SK-N-SH (cell line): ENCODE measurements around the gene AADAT. TPM values are rescaled to one million over a fixed set of nuclear protein-coding genes. Genes with fewer than 3 reads are reported as not detected.

Source experiments
- CTCF ChIA-PET: fragments of 300-600, 350-600 bp; formaldehyde crosslinking; extraction: SDS; loops from one replicate; lab custom pipeline; 2021; lab: Yijun Ruan, JAX
- POLR2A ChIA-PET: fragments of 350-600 bp; sonication (Branson Sonifier 250); formaldehyde crosslinking; extraction: SDS; loops from one replicate; lab custom pipeline; 2020; ENCODE audit warnings: antibody characterized with exemption, inconsistent platforms; lab: Yijun Ruan, JAX
- DNase-seq: peaks from one replicate; pipeline ENCODE4 v3.0.0; 2012
- H2AFZ ChIP-seq: fragments of 200-600 bp; sonication (generic); 2 replicates; pipeline ENCODE4 v1.8.1; 2016; ENCODE audit warnings: antibody characterized with exemption, mild to moderate bottlenecking, low read depth
- H3F3A ChIP-seq: fragments of 200-600 bp; sonication (generic); replicated peaks from 2 replicates; pipeline ENCODE3; 2016; ENCODE audit warnings: antibody characterized with exemption, mild to moderate bottlenecking; ENCODE audit not compliant: insufficient read depth
- H3K27ac ChIP-seq, 2 experiments: fragments of 200-500 bp in 1 of 2; fragments of 200-600 bp in 1 of 2; sonication (Bioruptor generic) in 1 of 2; sonication (generic), shearing (Covaris generic) in 1 of 2; 2 replicates each; pipeline versions ENCODE4 v1.5.1 to v1.6.1; 2014 to 2016; ENCODE audit warnings: low read depth in 2 of 2, inconsistent platforms in 1 of 2, low read length in 1 of 2, mild to moderate bottlenecking in 1 of 2, mixed read lengths in 1 of 2
- H3K27me3 ChIP-seq: fragments of 200-600 bp; sonication (generic), shearing (Covaris generic); 2 replicates; pipeline ENCODE4 v1.6.1; 2016; ENCODE audit warnings: mixed run types; ENCODE audit not compliant: insufficient read depth
- H3K36me3 ChIP-seq, 2 experiments: fragments of 200-500 bp in 1 of 2; fragments of 200-600 bp in 1 of 2; sonication (Bioruptor generic) in 1 of 2; sonication (generic) in 1 of 2; replicated peaks in 1 of 2; 2 replicates each; pipeline versions ENCODE3 to v1.5.1; 2014 to 2016; ENCODE audit warnings: low read length in 1 of 2, mild to moderate bottlenecking in 1 of 2; ENCODE audit not compliant: insufficient read depth in 2 of 2, control insufficient read depth in 1 of 2
- H3K4me1 ChIP-seq, 2 experiments: fragments of 200-500 bp in 1 of 2; fragments of 200-600 bp in 1 of 2; sonication (Bioruptor generic) in 1 of 2; sonication (generic), shearing (Covaris generic) in 1 of 2; 2 replicates each; pipeline versions ENCODE4 v1.5.1 to v1.6.1; 2014 to 2016; ENCODE audit warnings: low read depth in 1 of 2, low read length in 1 of 2, mixed run types in 1 of 2; ENCODE audit not compliant: insufficient read depth in 2 of 2, control insufficient read depth in 1 of 2
- H3K4me2 ChIP-seq: fragments of 200-600 bp; sonication (generic), shearing (Covaris generic); 2 replicates; pipeline ENCODE4 v1.6.1; 2017; ENCODE audit warnings: mixed run types
- H3K4me3 ChIP-seq, 2 experiments: fragments of 200-500 bp in 1 of 2; fragments of 200-600 bp in 1 of 2; sonication (Bioruptor generic) in 1 of 2; sonication (generic), shearing (Covaris generic) in 1 of 2; 2 replicates each; pipeline versions ENCODE4 v1.5.1 to v1.8.1; 2014 to 2016; ENCODE audit warnings: low read depth in 2 of 2, inconsistent platforms in 1 of 2, low read length in 1 of 2, mild to moderate bottlenecking in 1 of 2, mixed read lengths in 1 of 2, moderate library complexity in 1 of 2
- H3K79me2 ChIP-seq: fragments of 200-600 bp; sonication (generic); 2 replicates; pipeline ENCODE4 v1.8.1; 2017; ENCODE audit warnings: mild to moderate bottlenecking; ENCODE audit not compliant: insufficient read depth
- H3K9ac ChIP-seq: fragments of 200-600 bp; sonication (generic); 2 replicates; pipeline ENCODE4 v1.6.1; 2017; ENCODE audit warnings: mixed run types
- H3K9me2 ChIP-seq: fragments of 200-600 bp; sonication (generic); 2 replicates; pipeline ENCODE4 v1.6.1; 2017; ENCODE audit warnings: mixed run types
- H3K9me3 ChIP-seq: fragments of 200-600 bp; sonication (generic); 2 replicates; pipeline ENCODE4 v1.6.1; 2017; ENCODE audit warnings: mixed run types, mild to moderate bottlenecking, moderate library complexity
- H4K20me1 ChIP-seq: fragments of 200-600 bp; sonication (generic); 2 replicates; pipeline ENCODE4 v1.6.1; 2017; ENCODE audit warnings: mild to moderate bottlenecking, mixed run types; ENCODE audit not compliant: insufficient read depth
- ELF1 ChIP-seq: IDR thresholded peaks from 2 replicates; pipeline ENCODE4 v1.4.0; 2012
- EP300 ChIP-seq, 2 experiments: IDR thresholded peaks; 2 replicates each; pipeline versions ENCODE4 v1.4.0 to v1.6.1; 2012; ENCODE audit warnings: borderline replicate concordance in 1 of 2, low read depth in 1 of 2, low read length in 1 of 2
- EZH2phosphoT487 ChIP-seq: fragments of 200-600 bp; sonication (generic); IDR thresholded peaks from 2 replicates; pipeline ENCODE4 v1.6.1; 2017; ENCODE audit warnings: low read depth, mixed run types, mild to moderate bottlenecking, antibody characterized with exemption, moderate library complexity, borderline replicate concordance
- FOSL2 ChIP-seq: IDR thresholded peaks from 2 replicates; pipeline ENCODE4 v1.4.0; 2012; ENCODE audit warnings: low read depth, mild to moderate bottlenecking, moderate library complexity, borderline replicate concordance
- FOXM1 ChIP-seq: IDR thresholded peaks from 2 replicates; pipeline ENCODE4 v1.4.0; 2012; ENCODE audit warnings: low read depth, mild to moderate bottlenecking
- GABPA ChIP-seq: IDR thresholded peaks from 2 replicates; pipeline ENCODE4 v1.4.0; 2012; ENCODE audit warnings: low read depth, mild to moderate bottlenecking
- GATA2 ChIP-seq: sonication (generic); formaldehyde crosslinking; IDR thresholded peaks from 2 replicates; pipeline ENCODE4 v1.5.0; 2020; ENCODE audit warnings: mild to moderate bottlenecking, missing genetic modification reagents
- JUND ChIP-seq: IDR thresholded peaks from 2 replicates; pipeline ENCODE4 v1.4.0; 2012
- MXI1 ChIP-seq: IDR thresholded peaks from 2 replicates; pipeline ENCODE4 v1.6.1; 2012; ENCODE audit warnings: mild to moderate bottlenecking, low read depth, low read length, improper control_type of control experiment
- NFIC ChIP-seq: IDR thresholded peaks from 2 replicates; pipeline ENCODE4 v1.4.0; 2012; ENCODE audit warnings: borderline replicate concordance
- NRF1 ChIP-seq: IDR thresholded peaks from 2 replicates; pipeline ENCODE4 v1.6.1; 2012; ENCODE audit warnings: low read depth, mild to moderate bottlenecking, low read length
- TAF1 ChIP-seq: IDR thresholded peaks from 2 replicates; pipeline ENCODE4 v1.6.1; 2012; ENCODE audit warnings: low read depth, mild to moderate bottlenecking, low read length, moderate library complexity, borderline replicate concordance
- TCF12 ChIP-seq: IDR thresholded peaks from 2 replicates; pipeline ENCODE4 v1.4.0; 2012
- TEAD4 ChIP-seq: IDR thresholded peaks from 2 replicates; pipeline ENCODE4 v1.4.0; 2012; ENCODE audit warnings: mild to moderate bottlenecking, borderline replicate concordance; ENCODE audit not compliant: insufficient read depth
- WGBS: methylation state at CpG from one replicate; pipeline ENCODE4 v1.1.6; 2017; ENCODE audit warnings: low lambda C conversion rate; 5-methylcytosine and 5-hydroxymethylcytosine counted together
- polyA plus RNA-seq, 3 experiments: library from polyadenylated mRNA; depleted of rRNA; stranded (reverse); fragments of >200 nt; gene quantifications; 2 replicates each; pipeline ENCODE4 v1.2.3, GENCODE V29; 2012
- TF ChIP-seq, protein P1 (sequence below): fragments of 200-600 bp; sonication (generic); IDR thresholded peaks from 2 replicates; pipeline ENCODE4 v1.6.1; 2017; ENCODE audit warnings: antibody characterized with exemption, mild to moderate bottlenecking, moderate library complexity
- TF ChIP-seq, protein P2 (sequence below): IDR thresholded peaks from 2 replicates; pipeline ENCODE4 v1.4.0; 2012; ENCODE audit warnings: low read depth
- TF ChIP-seq, protein P3 (sequence below): fragments of 150-350 bp; IDR thresholded peaks from 2 replicates; pipeline ENCODE4 v1.6.1; 2016; ENCODE audit warnings: mild to moderate bottlenecking, low read depth, low read length
- TF ChIP-seq, protein P4 (sequence below): fragments of 150-350 bp; IDR thresholded peaks from 2 replicates; pipeline ENCODE4 v1.6.1; 2017; ENCODE audit warnings: antibody characterized with exemption, low read length, low read depth, borderline replicate concordance

Gene AADAT
- polyA plus RNA-seq, 1 of the 3 experiments (the other 2 are of a cell fraction), result 12.5 TPM

DNA sequence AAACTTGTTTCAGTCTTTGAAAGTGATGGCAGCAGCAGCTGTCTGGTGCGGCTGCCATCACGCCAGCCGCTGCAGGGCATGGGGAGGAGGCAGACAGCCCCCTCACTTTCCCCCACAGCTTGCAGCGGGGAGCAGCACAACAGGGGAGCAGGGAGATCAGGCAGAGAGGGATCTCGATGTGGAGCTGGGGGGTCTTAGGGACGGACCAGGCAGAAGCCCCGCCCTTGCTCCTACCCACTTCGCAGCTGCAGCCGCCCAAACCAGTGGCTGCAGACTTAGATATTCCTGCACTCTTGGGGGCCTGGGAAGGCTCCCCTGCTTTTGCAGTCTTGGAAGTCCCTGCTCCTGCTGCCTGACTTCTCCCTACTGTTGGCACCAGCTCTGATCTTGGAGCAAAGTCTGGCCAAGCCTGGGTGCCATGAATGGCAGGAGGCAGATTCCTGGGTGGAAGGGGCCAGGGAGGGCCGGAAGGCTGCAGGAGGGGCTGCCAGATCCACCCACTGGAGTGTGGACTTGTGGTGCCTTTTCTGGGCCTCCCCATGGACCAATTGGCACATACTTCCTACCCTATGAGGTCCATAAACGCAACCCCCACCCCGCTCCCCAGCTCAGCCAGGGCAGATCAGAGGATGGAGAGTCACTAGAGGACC, 49.6 kb downstream of the AADAT start (continued):
- TF ChIP-seq, protein P1, sequence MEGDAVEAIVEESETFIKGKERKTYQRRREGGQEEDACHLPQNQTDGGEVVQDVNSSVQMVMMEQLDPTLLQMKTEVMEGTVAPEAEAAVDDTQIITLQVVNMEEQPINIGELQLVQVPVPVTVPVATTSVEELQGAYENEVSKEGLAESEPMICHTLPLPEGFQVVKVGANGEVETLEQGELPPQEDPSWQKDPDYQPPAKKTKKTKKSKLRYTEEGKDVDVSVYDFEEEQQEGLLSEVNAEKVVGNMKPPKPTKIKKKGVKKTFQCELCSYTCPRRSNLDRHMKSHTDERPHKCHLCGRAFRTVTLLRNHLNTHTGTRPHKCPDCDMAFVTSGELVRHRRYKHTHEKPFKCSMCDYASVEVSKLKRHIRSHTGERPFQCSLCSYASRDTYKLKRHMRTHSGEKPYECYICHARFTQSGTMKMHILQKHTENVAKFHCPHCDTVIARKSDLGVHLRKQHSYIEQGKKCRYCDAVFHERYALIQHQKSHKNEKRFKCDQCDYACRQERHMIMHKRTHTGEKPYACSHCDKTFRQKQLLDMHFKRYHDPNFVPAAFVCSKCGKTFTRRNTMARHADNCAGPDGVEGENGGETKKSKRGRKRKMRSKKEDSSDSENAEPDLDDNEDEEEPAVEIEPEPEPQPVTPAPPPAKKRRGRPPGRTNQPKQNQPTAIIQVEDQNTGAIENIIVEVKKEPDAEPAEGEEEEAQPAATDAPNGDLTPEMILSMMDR, result no peak
- TF ChIP-seq NRF1 (no peak), GATA2 (CRISPR knock-in tag) (no peak), JUND (no peak)

DNA sequence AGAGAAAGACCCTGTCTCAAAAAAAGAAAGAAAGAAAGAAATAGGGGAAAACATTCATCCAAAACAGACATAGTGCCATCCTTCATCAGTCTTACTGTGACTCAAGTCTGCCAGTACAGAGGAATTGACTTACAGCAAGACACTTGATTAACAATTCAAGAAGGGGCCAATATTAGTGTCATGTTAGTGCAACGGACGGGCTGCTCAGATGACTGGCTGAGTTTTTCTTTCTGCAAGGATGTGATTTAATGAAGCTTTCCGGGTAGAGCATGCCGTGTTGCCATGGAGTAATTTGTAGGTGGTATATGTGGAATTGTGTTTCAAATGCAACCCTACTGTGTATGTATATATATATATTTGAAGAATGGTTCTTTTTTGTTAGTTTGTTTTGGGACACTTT, 51.0 kb downstream of the AADAT start:
- Histone ChIP-seq H3K4me3 (no peak overlapping the region), H3K36me3 (no peaks in the 10 kb centered on the region), H3K9me3 (no peaks in the 10 kb centered on the region), H3K9ac (no peak overlapping the region), H3K27me3 (no peaks in the 10 kb centered on the region), H3K27ac (no peak overlapping the region), H2AFZ (no peak overlapping the region), H3K4me2 (no peak overlapping the region), H3K9me2 (no peaks in the 10 kb centered on the region), H4K20me1 (no peaks in the 10 kb centered on the region), H3K4me1 (no peaks in the 10 kb centered on the region), H3K79me2 (no peaks in the 10 kb centered on the region; the same call in 1 of the 2 replicates), H3F3A (no peaks in the 10 kb centered on the region)
- no peak for TF ChIP-seq GABPA
- TF ChIP-seq ELF1, result no peak
- TF ChIP-seq, protein P1, result no peak
- TF ChIP-seq MXI1, result no peak
- TF ChIP-seq, protein P2, sequence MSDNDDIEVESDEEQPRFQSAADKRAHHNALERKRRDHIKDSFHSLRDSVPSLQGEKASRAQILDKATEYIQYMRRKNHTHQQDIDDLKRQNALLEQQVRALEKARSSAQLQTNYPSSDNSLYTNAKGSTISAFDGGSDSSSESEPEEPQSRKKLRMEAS, result no peak
- TF ChIP-seq FOSL2, result no peak
- TF ChIP-seq NFIC, result no peak
- no peak for TF ChIP-seq TAF1
- DNase-seq, result no peak
- 82% methylated on average over 4 of the region's 4 CpGs for WGBS
- POLR2A ChIA-PET, result no interaction called here
- CTCF ChIA-PET, result interaction anchor here (1.9 kb wide), 1 partner anchor 9 kb away, joined by 8 read pairs; no protein-coding TSS in a partner anchor

DNA sequence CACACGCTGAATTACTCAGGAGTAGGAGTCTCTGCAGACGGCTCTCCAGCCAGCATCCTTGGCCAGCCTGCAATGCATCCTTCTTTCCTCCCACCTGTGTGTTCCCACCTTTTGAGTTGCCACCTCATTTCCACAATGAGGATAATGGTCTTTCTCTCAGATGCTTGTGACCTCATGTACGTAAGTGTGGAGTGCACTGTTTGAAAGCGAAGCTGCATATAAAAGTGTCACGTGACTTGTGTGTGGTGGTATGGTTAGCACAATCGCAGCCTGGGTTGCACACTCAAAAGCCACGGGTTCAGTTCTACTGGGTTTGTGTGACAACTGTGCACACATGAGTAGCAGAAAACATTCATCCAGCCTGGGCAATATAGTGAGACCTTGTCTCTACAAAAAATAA, 51.5 kb downstream of the AADAT start:
- Histone ChIP-seq H3K36me3 (no peaks in the 10 kb centered on the region), H2AFZ (no peak overlapping the region), H3K27ac (no peak overlapping the region), H3K9me3 (no peaks in the 10 kb centered on the region), H3K27me3 (no peaks in the 10 kb centered on the region), H3F3A (no peaks in the 10 kb centered on the region), H3K79me2 (no peaks in the 10 kb centered on the region; the same call in 1 of the 2 replicates), H4K20me1 (no peaks in the 10 kb centered on the region), H3K9ac (no peak overlapping the region), H3K4me3 (no peak overlapping the region), H3K4me1 (no peaks in the 10 kb centered on the region), H3K9me2 (no peaks in the 10 kb centered on the region), H3K4me2 (no peak overlapping the region)
- DNase-seq, result no peak
- ChIA-PET CTCF (interaction anchor here (0.9 to 1.9 kb wide), 3 partner anchors 9 to 425 kb away, joined by 3 to 8 read pairs (median 4); partner anchors contain the start of gene NEK1), POLR2A (no interaction called here)
- WGBS, result 77% methylated on average over 7 of the region's 7 CpGs
- TF ChIP-seq, protein P2, result no peak
- TF ChIP-seq FOXM1 (no peak), NFIC (no peak), ELF1 (no peak), EP300 (IDR thresholded peaks at IDR 0.05; ENCODE audit: borderline replicate concordance in 1 of 2, low read depth in 1 of 2, low read length in 1 of 2) (no peak), TAF1 (no peak), TEAD4 (no peak), TCF12 (no peak), FOSL2 (no peak), EZH2phosphoT487 (no peak), MXI1 (no peak)
- TF ChIP-seq, protein P3, sequence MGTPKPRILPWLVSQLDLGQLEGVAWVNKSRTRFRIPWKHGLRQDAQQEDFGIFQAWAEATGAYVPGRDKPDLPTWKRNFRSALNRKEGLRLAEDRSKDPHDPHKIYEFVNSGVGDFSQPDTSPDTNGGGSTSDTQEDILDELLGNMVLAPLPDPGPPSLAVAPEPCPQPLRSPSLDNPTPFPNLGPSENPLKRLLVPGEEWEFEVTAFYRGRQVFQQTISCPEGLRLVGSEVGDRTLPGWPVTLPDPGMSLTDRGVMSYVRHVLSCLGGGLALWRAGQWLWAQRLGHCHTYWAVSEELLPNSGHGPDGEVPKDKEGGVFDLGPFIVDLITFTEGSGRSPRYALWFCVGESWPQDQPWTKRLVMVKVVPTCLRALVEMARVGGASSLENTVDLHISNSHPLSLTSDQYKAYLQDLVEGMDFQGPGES, result no peak
- TF ChIP-seq, protein P4, sequence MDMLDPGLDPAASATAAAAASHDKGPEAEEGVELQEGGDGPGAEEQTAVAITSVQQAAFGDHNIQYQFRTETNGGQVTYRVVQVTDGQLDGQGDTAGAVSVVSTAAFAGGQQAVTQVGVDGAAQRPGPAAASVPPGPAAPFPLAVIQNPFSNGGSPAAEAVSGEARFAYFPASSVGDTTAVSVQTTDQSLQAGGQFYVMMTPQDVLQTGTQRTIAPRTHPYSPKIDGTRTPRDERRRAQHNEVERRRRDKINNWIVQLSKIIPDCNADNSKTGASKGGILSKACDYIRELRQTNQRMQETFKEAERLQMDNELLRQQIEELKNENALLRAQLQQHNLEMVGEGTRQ, result no peak
